GM13977 (cell line): ENCODE measurements around the gene TAOK2.
"Not testable (repeated sequence)": the region's sequence is repeated elsewhere in the genome, so short reads cannot be mapped to it uniquely, and the experiment has no call there.

Experiments used
- DNase-seq: peaks from one replicate; pipeline ENCODE4 v3.0.0; 2012; ENCODE audit warnings: low spot score
- CTCF ChIP-seq: IDR thresholded peaks from 2 replicates; pipeline ENCODE4 v1.5.1; 2012; ENCODE audit warnings: mild to moderate bottlenecking, control low read depth; ENCODE audit not compliant: insufficient read depth; ENCODE audit errors: extremely low read depth, missing control alignments
- in situ Hi-C: fragments of 300-500 bp; cut with MboI; formaldehyde crosslinking; loops from one replicate; pipeline ENCODE4 v1.12.0; 2022; ENCODE audit warnings: low sequenced_read_pairs, low pct_unique_long_range_greater_than_20kb, mixed read lengths, inconsistent platforms; ENCODE audit not compliant: unreplicated experiment

Gene TAOK2

GRCh38 chr16:30009990-30010843 lies 36.5 kb downstream of the TAOK2 start:
- TF ChIP-seq CTCF: no peak
- in situ Hi-C loops: no loop called here
- no peak for DNase-seq

DNA sequence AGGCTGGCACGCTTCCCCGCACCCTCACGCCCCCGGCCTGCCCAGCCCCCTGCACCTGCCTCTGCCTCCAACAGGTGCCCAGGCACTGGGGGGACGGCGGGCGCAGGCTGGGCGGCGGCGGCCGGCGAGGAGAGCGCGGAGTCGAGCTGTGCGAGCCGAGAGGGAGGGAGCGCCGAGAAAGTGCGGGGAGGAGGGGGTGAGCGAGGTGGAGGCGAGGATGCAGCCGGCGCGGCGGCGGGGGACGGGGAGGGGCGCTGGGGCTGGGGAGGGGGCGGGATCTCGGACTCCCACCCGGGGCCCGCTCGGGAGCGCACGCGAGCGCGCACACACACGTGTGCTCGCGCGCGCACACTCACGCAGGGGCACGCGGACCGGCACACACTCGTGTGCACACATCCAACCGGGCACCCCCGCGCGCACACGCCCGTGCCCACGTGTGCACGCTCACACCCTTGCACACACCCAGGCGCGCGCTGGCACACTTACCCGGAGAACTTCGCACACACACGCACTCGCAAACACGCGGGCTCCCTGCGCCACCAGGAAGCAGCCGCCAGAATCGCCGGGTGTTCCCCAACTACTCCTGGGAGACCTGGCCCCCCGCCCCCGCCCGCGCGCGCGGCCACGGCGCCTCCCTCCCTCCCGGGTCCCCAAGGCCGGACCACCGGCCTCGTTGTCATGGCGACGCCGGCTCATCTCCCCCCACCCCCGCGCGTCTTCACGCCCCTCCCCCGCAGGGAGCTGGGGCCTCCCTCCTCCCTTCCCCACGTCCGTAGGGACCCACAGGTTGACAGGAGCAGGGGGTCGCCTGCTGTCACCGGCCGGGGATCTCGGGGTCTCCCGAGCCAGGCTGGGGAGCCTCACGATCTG lies 37.4 kb downstream of the TAOK2 start, which contains the start of gene DOC2A:
Gene DOC2A, minus strand, starts transcription at position 184 of the 870 bp plus-strand sequence. CDS start 805 bp downstream, outside the sequence.
- peak; percentile 73 for DNase-seq
- in situ Hi-C loops: no loop called here
- no peak for TF ChIP-seq CTCF

DNA sequence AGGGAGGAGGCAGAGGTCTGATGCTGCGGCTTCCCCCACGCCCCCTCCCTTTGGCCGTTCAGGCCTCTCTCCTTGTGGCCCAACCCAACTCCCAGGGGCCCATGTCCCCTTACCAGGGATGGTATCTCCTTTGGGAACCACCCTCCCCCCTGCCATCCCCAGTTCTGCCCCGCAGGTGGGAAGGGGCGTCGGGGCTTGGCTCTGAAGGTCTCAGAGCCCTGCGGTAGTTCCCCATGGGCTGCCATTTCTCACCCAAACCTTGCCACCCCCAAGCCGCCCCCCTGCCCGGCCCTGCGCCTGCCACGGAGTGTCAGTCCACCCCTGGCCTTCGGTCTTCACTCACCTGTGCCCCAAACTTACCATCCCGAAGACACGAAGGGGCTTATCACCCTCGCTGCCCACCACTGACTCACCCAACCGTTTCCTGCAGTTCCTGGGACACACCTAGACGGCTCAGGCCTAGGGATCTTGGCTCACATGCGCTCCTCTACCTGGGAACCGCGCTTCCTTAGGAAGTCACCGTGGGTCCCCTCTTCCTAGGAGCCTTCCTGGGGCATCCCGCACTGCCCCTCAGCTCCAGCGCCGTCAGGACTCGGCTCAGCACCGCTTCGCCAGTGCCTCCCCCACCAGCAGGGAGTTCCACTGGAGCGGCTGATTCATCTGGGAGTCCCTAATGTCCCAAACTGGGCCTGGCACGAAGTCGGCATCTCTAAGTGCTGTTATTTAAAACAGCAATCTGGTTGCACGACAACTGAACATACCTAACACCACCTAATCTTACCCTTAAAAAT lies 38.2 kb downstream of the TAOK2 start:
- no peak for TF ChIP-seq CTCF
- in situ Hi-C loops: no loop called here
- no peak for DNase-seq

DNA sequence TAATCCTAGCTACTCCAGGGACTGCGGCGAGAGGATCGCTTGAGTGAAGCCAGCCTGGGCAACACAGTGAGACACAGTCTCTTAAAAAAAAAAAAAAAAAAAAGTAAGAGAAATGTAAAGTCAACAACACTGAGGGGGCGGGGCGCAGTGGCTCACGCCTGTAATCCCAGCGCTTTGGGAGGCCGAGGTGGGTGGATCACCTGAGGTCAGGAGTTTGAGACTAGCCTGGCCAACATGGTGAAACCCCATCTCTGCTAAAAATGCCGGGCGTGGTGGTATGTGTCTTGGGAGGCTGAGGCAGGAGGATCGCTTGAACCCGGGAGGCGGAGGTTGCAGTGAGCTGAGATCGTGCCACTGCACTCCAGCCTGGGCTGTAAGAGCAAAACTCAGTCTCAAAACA lies 38.9 kb downstream of the TAOK2 start:
- DNase-seq, in situ Hi-C loops: not testable (repeated sequence)

DNA sequence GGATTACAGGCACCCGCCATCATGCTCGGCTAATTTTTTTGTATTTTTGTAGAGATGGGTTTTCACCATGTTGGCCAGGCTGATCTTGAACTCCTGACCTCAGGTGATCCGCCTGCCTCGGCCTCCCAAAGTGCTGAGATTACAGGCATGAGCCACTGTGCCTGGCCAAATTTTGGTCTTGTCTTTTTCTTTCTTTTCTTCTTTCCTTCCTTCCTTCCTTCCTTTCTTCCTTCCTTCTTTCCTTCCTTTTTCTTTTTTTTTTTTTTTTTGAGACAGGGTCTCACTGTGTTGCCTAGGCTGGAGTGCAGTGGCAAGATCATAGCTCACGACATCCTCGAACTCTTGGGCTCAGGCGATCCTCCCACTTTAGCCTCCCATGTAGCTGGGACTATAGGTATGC lies 41.8 kb downstream of the TAOK2 start:
- in situ Hi-C loops, DNase-seq: not testable (repeated sequence)

DNA sequence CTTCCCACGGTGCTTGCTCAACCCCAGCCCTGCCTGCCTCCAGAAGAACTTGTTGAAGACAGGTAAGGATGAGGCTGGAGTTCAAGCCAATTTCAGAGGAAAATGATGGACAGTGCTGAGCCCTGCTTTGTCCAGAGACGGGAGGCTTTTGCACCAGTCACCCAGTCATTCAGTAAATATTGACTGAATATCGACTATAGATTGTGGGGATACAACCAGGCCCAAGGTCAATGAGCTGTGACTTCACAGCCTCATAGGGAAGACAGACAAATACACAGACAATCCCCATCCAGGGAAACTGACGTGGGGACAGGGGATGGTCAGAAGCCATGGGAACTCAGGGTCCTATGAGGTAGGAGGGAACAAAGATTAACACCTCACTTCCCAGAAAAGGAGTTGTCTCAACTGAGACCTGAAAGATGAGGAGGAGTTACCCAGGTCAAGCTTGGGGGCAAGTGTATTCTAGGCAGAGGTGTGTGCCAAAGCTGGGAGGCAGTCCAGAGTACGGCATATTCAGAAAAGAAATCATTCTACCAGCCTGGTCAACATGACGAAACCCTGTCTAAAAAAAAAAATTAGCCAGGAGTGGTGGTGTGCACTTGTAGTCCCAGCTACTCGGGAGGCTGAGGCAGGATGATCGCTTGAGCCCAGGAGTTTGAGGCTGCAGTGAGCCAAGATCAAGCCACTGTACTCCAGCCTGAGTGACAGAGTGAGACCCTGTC lies 43.0 kb downstream of the TAOK2 start:
- no peak for TF ChIP-seq CTCF
- in situ Hi-C loops: no loop called here

DNA sequence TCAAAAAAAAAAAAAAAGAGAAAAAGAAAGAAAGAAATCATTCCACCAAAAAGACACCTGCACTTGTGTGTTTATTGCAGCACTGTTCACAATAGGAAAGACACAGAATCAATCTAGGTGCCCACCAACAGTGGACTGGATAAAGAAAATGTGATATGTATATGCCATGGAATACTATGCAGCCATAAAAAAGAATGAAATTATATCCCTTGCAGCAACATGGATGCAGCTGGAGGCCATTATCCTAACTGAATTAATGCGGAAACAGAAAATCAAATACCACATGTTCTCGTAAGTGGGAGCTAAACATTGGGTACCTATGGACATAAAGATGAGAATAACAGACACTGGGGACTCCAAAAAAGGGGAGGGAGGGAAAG lies 43.6 kb downstream of the TAOK2 start:
- TF ChIP-seq CTCF: no peak
- DNase-seq: no peak
- in situ Hi-C loops: no loop called here

More for the DNA sequence above, 43.0 kb downstream of the TAOK2 start:
- no peak for DNase-seq

- DNase-seq, in situ Hi-C loops: not testable (repeated sequence)
These were observed 44.3 kb downstream of the TAOK2 start for GRCh38 chr16:30017937-30018336.
